ENCODE data around the gene FNBP1L. TPM values are rescaled to one million over a fixed set of nuclear protein-coding genes. Genes with fewer than 3 reads are reported as not detected.

The FNBP1L gene
- total and polyA plus RNA-seq, 2 experiments from 2014 or later, result 56.3 to 132 TPM

DNA sequence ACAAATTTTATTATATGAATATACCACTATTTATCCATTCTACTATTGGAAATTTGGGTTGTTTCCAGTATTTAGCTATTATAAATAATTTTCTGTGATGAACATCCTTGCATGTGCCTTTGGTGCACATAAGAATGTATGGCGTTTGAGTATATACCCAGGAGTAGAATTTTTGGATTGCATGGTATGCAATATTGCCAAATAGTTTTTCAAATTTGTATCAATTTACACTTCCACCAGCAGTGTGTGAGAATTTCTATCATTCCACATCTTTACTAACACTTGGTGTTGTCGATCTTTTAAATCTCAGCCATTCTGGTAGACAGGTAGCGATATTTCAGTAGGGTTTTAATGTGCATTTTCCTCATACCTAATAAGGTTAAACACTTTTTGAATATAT is 9.2 kb upstream of the FNBP1L start:
- Histone ChIP-seq H3K9me2 (ENCODE audit: insufficient read depth) (no peaks in the 10 kb centered on the region), H4K20me1 (replicated peaks; ENCODE audit: insufficient read depth) (no peaks in the 10 kb centered on the region), H3K4me1 (ENCODE audit: insufficient read depth) (no peaks in the 10 kb centered on the region), H3K79me2 (replicated peaks; ENCODE audit: insufficient read depth) (no peaks in the 10 kb centered on the region), H3K36me3 (ENCODE audit: insufficient read depth) (0 out of 2 replicates have a peak, but pooled peaks cover 3% of the 10 kb centered on the region), H2AFZ (no peak overlapping the region), H3F3A (replicated peaks; ENCODE audit: low read depth) (no peaks in the 10 kb centered on the region), H3K27me3 (ENCODE audit: insufficient read depth) (no peaks in the 10 kb centered on the region), H3K4me3 (no peak overlapping the region), H3K4me2 (no peak overlapping the region), H3K27ac (ENCODE audit: low read depth) (no peak overlapping the region)
- TF ChIP-seq STAT1 (IDR thresholded peaks at IDR 0.05; ENCODE audit: unreplicated experiment), result no peak
- TF ChIP-seq, protein P1, sequence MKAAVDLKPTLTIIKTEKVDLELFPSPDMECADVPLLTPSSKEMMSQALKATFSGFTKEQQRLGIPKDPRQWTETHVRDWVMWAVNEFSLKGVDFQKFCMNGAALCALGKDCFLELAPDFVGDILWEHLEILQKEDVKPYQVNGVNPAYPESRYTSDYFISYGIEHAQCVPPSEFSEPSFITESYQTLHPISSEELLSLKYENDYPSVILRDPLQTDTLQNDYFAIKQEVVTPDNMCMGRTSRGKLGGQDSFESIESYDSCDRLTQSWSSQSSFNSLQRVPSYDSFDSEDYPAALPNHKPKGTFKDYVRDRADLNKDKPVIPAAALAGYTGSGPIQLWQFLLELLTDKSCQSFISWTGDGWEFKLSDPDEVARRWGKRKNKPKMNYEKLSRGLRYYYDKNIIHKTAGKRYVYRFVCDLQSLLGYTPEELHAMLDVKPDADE (IDR thresholded peaks at IDR 0.05), result no peak
- no peak for TF ChIP-seq ZNF331 (CRISPR knock-in tag; IDR thresholded peaks at IDR 0.05; ENCODE audit: low read depth)
- no peak for TF ChIP-seq ZNF114 (CRISPR knock-in tag; IDR thresholded peaks at IDR 0.05)
- TF ChIP-seq EZH2phosphoT487 (IDR thresholded peaks at IDR 0.05; ENCODE audit: unreplicated experiment), result no peak
- TF ChIP-seq JUNB (IDR thresholded peaks at IDR 0.05; ENCODE audit: unreplicated experiment), result no peak
- TF ChIP-seq EZH2 (IDR thresholded peaks at IDR 0.05; ENCODE audit: low read depth, unreplicated experiment), result no peak
- TF ChIP-seq POLR2AphosphoS5 (IDR thresholded peaks at IDR 0.05; ENCODE audit: low read depth), result no peak
- no peak for TF ChIP-seq NANOG (IDR thresholded peaks at IDR 0.05; ENCODE audit: borderline replicate concordance)
- TF ChIP-seq, protein P2, sequence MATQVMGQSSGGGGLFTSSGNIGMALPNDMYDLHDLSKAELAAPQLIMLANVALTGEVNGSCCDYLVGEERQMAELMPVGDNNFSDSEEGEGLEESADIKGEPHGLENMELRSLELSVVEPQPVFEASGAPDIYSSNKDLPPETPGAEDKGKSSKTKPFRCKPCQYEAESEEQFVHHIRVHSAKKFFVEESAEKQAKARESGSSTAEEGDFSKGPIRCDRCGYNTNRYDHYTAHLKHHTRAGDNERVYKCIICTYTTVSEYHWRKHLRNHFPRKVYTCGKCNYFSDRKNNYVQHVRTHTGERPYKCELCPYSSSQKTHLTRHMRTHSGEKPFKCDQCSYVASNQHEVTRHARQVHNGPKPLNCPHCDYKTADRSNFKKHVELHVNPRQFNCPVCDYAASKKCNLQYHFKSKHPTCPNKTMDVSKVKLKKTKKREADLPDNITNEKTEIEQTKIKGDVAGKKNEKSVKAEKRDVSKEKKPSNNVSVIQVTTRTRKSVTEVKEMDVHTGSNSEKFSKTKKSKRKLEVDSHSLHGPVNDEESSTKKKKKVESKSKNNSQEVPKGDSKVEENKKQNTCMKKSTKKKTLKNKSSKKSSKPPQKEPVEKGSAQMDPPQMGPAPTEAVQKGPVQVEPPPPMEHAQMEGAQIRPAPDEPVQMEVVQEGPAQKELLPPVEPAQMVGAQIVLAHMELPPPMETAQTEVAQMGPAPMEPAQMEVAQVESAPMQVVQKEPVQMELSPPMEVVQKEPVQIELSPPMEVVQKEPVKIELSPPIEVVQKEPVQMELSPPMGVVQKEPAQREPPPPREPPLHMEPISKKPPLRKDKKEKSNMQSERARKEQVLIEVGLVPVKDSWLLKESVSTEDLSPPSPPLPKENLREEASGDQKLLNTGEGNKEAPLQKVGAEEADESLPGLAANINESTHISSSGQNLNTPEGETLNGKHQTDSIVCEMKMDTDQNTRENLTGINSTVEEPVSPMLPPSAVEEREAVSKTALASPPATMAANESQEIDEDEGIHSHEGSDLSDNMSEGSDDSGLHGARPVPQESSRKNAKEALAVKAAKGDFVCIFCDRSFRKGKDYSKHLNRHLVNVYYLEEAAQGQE (IDR thresholded peaks at IDR 0.05; ENCODE audit: unreplicated experiment), result no peak
- TF ChIP-seq, protein P3, sequence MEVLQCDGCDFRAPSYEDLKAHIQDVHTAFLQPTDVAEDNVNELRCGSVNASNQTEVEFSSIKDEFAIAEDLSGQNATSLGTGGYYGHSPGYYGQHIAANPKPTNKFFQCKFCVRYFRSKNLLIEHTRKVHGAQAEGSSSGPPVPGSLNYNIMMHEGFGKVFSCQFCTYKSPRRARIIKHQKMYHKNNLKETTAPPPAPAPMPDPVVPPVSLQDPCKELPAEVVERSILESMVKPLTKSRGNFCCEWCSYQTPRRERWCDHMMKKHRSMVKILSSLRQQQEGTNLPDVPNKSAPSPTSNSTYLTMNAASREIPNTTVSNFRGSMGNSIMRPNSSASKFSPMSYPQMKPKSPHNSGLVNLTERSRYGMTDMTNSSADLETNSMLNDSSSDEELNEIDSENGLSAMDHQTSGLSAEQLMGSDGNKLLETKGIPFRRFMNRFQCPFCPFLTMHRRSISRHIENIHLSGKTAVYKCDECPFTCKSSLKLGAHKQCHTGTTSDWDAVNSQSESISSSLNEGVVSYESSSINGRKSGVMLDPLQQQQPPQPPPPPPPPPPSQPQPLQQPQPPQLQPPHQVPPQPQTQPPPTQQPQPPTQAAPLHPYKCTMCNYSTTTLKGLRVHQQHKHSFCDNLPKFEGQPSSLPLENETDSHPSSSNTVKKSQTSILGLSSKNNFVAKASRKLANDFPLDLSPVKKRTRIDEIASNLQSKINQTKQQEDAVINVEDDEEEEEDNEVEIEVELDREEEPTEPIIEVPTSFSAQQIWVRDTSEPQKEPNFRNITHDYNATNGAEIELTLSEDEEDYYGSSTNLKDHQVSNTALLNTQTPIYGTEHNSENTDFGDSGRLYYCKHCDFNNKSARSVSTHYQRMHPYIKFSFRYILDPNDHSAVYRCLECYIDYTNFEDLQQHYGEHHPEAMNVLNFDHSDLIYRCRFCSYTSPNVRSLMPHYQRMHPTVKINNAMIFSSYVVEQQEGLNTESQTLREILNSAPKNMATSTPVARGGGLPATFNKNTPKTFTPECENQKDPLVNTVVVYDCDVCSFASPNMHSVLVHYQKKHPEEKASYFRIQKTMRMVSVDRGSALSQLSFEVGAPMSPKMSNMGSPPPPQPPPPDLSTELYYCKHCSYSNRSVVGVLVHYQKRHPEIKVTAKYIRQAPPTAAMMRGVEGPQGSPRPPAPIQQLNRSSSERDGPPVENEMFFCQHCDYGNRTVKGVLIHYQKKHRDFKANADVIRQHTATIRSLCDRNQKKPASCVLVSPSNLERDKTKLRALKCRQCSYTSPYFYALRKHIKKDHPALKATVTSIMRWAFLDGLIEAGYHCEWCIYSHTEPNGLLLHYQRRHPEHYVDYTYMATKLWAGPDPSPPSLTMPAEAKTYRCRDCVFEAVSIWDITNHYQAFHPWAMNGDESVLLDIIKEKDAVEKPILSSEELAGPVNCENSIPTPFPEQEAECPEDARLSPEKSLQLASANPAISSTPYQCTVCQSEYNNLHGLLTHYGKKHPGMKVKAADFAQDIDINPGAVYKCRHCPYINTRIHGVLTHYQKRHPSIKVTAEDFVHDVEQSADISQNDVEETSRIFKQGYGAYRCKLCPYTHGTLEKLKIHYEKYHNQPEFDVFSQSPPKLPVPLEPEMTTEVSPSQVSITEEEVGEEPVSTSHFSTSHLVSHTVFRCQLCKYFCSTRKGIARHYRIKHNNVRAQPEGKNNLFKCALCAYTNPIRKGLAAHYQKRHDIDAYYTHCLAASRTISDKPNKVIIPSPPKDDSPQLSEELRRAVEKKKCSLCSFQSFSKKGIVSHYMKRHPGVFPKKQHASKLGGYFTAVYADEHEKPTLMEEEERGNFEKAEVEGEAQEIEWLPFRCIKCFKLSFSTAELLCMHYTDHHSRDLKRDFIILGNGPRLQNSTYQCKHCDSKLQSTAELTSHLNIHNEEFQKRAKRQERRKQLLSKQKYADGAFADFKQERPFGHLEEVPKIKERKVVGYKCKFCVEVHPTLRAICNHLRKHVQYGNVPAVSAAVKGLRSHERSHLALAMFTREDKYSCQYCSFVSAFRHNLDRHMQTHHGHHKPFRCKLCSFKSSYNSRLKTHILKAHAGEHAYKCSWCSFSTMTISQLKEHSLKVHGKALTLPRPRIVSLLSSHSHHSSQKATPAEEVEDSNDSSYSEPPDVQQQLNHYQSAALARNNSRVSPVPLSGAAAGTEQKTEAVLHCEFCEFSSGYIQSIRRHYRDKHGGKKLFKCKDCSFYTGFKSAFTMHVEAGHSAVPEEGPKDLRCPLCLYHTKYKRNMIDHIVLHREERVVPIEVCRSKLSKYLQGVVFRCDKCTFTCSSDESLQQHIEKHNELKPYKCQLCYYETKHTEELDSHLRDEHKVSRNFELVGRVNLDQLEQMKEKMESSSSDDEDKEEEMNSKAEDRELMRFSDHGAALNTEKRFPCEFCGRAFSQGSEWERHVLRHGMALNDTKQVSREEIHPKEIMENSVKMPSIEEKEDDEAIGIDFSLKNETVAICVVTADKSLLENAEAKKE (CRISPR knock-in tag; IDR thresholded peaks at IDR 0.05), result no peak
- TF ChIP-seq, protein P4, sequence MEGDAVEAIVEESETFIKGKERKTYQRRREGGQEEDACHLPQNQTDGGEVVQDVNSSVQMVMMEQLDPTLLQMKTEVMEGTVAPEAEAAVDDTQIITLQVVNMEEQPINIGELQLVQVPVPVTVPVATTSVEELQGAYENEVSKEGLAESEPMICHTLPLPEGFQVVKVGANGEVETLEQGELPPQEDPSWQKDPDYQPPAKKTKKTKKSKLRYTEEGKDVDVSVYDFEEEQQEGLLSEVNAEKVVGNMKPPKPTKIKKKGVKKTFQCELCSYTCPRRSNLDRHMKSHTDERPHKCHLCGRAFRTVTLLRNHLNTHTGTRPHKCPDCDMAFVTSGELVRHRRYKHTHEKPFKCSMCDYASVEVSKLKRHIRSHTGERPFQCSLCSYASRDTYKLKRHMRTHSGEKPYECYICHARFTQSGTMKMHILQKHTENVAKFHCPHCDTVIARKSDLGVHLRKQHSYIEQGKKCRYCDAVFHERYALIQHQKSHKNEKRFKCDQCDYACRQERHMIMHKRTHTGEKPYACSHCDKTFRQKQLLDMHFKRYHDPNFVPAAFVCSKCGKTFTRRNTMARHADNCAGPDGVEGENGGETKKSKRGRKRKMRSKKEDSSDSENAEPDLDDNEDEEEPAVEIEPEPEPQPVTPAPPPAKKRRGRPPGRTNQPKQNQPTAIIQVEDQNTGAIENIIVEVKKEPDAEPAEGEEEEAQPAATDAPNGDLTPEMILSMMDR (conservative IDR thresholded peaks at IDR 0.05; ENCODE audit: low read depth in 2 of 2), result no peak
- TF ChIP-seq CREB1 (CRISPR knock-in tag; IDR thresholded peaks at IDR 0.05; ENCODE audit: low read depth), result no peak
- DNase-seq (ENCODE audit: low spot score) (no peak), ATAC-seq (no peak)
- H3K9me3 Mint-ChIP-seq, result peaks cover 18% of the 10 kb centered on the region
- H3K4me1 Mint-ChIP-seq, result peaks cover 3% of the 10 kb centered on the region; the same call in 1 of the 3 replicates
- H3K4me3 Mint-ChIP-seq, result no peak overlapping the region
- no peaks in the 10 kb centered on the region for H3K27me3 Mint-ChIP-seq (ENCODE audit: insufficient read depth, low read depth, poor library complexity)
- no peak overlapping the region for H3K27ac Mint-ChIP-seq
- peaks cover 7% of the 10 kb centered on the region for H3K36me3 Mint-ChIP-seq (ENCODE audit: low read depth)
